Measurements from ENCODE around the gene SLC19A1.

DNA sequence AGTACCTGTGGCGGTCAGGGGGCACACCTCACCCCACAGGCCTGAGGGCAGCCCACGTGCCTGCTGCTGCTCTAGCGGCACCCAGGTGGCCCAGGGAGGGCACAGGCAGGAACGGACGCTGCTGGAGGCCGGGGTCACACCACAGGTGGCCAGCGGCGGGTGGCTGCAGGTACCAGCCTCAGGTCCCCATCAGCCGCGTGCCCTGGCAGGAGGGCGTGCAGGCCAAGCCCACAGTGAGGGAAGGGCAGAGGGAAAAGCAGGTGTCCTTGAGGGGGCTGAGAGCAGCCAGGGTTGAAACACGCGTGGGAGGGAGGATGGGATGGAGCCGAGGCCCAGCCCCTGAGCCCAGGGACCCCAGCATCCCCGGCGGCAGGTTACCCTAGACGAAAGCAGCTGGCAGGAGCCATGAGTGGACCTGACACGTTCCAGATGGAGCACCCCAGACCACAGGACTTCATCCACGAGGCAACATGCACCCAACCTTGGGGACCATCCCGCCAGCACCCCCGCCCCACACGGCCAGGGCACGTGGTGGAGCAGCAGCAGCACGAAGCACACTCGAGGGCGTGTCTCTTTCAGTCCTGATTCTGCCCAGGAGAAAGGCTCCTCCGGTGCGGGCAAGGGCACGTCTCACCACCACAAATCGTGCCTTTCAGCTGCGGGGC lies 3.7 kb downstream of the SLC19A1 start:
- TF ChIP-seq EZH2 (IDR thresholded peaks at IDR 0.05) (no peak), POLR2AphosphoS5 (IDR thresholded peaks at IDR 0.05; ENCODE audit: borderline replicate concordance, low read depth, low read length) (no peak)

Measured in SK-N-MC (cell line).